ENCODE data around the gene MBP. TPM values are rescaled to one million over a fixed set of nuclear protein-coding genes. Genes with fewer than 3 reads are reported as not detected.

MBP gene
- 10 to 100 TPM; 62.5 to 96.0 (median 79.4) TPM for total RNA-seq
- polyA plus RNA-seq = 10 to 100 TPM; 11.1 to 16.4 (median 11.2) TPM
- long read RNA-seq, donor 1, full-length matches to known transcripts = 18 of 18 reads
- long read RNA-seq, donor 1, partial matches to known transcripts = 0 of 18 reads
- long read RNA-seq, donor 1, other reads (novel, unspliced or antisense) = 0 of 18 reads
- long read RNA-seq, donor 2, full-length matches to known transcripts = 6 of 6 reads
- long read RNA-seq, donor 2, partial matches to known transcripts = 0 of 6 reads
- long read RNA-seq, donor 2, other reads (novel, unspliced or antisense) = 0 of 6 reads

GRCh38 chr18:77132369-77133050, at the start of gene MBP:
TSS of gene MBP (minus strand) at chr18:77132783. CDS start at chr18:77105261, 27,522 bp downstream.
- 0 to 2% (median 1%) methylated on average over 29 to 88 of the region's 88 CpGs for WGBS, 5 donors
- Histone ChIP-seq H3K27me3 (replicated peaks in 1 of 7) (peaks cover 0 to 45% (median 0%) of the 10 kb centered on the region in 7 donors), H3K27ac (peak within 1 kb of the TSS; percentile 92 to 97 (median 96)), H3K4me1 (peaks cover 27 to 68% (median 50%) of the 10 kb centered on the region in 6 donors), H3K36me3 (peaks cover 0 to 12% (median 0%) of the 10 kb centered on the region in 6 donors), H3K4me3 (peak within 1 kb of the TSS; percentile 66 to 97 (median 82)), H3K9me3 (no peaks in the 10 kb centered on the region)
- DNase-seq = peak; percentile 97
- TF ChIP-seq POLR2A (IDR thresholded peaks at IDR 0.05) (peak; percentile 18 to 80 (median 45)), POLR2AphosphoS5 (IDR thresholded peaks at IDR 0.05) (peak; percentile 88 to 89 (median 89))
- TF ChIP-seq, protein P1, sequence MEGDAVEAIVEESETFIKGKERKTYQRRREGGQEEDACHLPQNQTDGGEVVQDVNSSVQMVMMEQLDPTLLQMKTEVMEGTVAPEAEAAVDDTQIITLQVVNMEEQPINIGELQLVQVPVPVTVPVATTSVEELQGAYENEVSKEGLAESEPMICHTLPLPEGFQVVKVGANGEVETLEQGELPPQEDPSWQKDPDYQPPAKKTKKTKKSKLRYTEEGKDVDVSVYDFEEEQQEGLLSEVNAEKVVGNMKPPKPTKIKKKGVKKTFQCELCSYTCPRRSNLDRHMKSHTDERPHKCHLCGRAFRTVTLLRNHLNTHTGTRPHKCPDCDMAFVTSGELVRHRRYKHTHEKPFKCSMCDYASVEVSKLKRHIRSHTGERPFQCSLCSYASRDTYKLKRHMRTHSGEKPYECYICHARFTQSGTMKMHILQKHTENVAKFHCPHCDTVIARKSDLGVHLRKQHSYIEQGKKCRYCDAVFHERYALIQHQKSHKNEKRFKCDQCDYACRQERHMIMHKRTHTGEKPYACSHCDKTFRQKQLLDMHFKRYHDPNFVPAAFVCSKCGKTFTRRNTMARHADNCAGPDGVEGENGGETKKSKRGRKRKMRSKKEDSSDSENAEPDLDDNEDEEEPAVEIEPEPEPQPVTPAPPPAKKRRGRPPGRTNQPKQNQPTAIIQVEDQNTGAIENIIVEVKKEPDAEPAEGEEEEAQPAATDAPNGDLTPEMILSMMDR (IDR thresholded peaks at IDR 0.05 in 8 of 11, conservative IDR thresholded peaks at IDR 0.05 in 3 of 11) = no peak
- intact Hi-C loops (cut with DNase I; ENCODE audit: low total_unique reads) = no loop called here

- 64 to 78% (median 72%) methylated on average over 12 of the region's 12 CpGs for WGBS, 5 donors
- Histone ChIP-seq H3K27ac (no peak overlapping the region), H3K9me3 (peaks cover 0 to 14% (median 5%) of the 10 kb centered on the region in 8 donors), H3K4me3 (no peak overlapping the region), H3K27me3 (replicated peaks in 1 of 7) (no peaks in the 10 kb centered on the region), H3K36me3 (no peaks in the 10 kb centered on the region), H3K4me1 (no peaks in the 10 kb centered on the region)
- TF ChIP-seq POLR2A (IDR thresholded peaks at IDR 0.05) = no peak
- TF ChIP-seq, protein P1 (IDR thresholded peaks at IDR 0.05 in 8 of 11, conservative IDR thresholded peaks at IDR 0.05 in 3 of 11) = no peak
- TF ChIP-seq POLR2AphosphoS5 (IDR thresholded peaks at IDR 0.05) = no peak
- DNase-seq = no peak
- intact Hi-C loops (cut with DNase I; ENCODE audit: low total_unique reads) = no loop called here
Observed at GRCh38 chr18:77181950-77182707, 49.5 kb upstream of the MBP start.

- H3K27me3 ChIP-seq (replicated peaks in 1 of 7) = no peaks in the 10 kb centered on the region
- H3K4me1 ChIP-seq = no peaks in the 10 kb centered on the region
- no peak overlapping the region for H3K4me3 ChIP-seq
- H3K9me3 ChIP-seq = no peaks in the 10 kb centered on the region
- TF ChIP-seq POLR2A (IDR thresholded peaks at IDR 0.05) = no peak
- TF ChIP-seq, protein P1 (IDR thresholded peaks at IDR 0.05 in 8 of 11, conservative IDR thresholded peaks at IDR 0.05 in 3 of 11) = no peak
- no peak for TF ChIP-seq POLR2AphosphoS5 (IDR thresholded peaks at IDR 0.05)
- no peak overlapping the region for H3K27ac ChIP-seq
- intact Hi-C loops (cut with DNase I; ENCODE audit: low total_unique reads) = no loop called here
- H3K36me3 ChIP-seq = no peaks in the 10 kb centered on the region
- WGBS, 5 donors = 35 to 47% (median 39%) methylated on average over 7 of the region's 7 CpGs
- no peak for DNase-seq
Observed at GRCh38 chr18:77178559-77178958, 46.0 kb upstream of the MBP start.

Measured in spleen (tissue), 13 donors.